Measurements from ENCODE around the gene AQP2. TPM values are rescaled to one million over a fixed set of nuclear protein-coding genes. Genes with fewer than 3 reads are reported as not detected.

The AQP2 gene
- polyA plus RNA-seq, 1 donor: 0.01 TPM

GRCh38 chr12:49955899-49956662 lies 5.5 kb downstream of the AQP2 start:
- WGBS (ENCODE audit: insufficient coverage, low lambda C conversion rate): no CpG with 5 or more reads among the region's 13 CpGs
- peaks cover 75% of the 10 kb centered on the region for H3K27me3 ChIP-seq (ENCODE audit: control insufficient read depth, insufficient read depth, low read length)
- no peaks in the 10 kb centered on the region for H3K4me1 ChIP-seq (ENCODE audit: control insufficient read depth, insufficient read depth, low read length)
- no peak for DNase-seq
- H3K36me3 ChIP-seq (ENCODE audit: control insufficient read depth, insufficient read depth, low read length): no peaks in the 10 kb centered on the region
- H3K4me3 ChIP-seq (ENCODE audit: low read length): no peak overlapping the region
- H3K9me3 ChIP-seq (ENCODE audit: control insufficient read depth, low read depth, low read length): peaks cover 5% of the 10 kb centered on the region
- H3K27ac ChIP-seq (ENCODE audit: low read length): no peak overlapping the region

DNA sequence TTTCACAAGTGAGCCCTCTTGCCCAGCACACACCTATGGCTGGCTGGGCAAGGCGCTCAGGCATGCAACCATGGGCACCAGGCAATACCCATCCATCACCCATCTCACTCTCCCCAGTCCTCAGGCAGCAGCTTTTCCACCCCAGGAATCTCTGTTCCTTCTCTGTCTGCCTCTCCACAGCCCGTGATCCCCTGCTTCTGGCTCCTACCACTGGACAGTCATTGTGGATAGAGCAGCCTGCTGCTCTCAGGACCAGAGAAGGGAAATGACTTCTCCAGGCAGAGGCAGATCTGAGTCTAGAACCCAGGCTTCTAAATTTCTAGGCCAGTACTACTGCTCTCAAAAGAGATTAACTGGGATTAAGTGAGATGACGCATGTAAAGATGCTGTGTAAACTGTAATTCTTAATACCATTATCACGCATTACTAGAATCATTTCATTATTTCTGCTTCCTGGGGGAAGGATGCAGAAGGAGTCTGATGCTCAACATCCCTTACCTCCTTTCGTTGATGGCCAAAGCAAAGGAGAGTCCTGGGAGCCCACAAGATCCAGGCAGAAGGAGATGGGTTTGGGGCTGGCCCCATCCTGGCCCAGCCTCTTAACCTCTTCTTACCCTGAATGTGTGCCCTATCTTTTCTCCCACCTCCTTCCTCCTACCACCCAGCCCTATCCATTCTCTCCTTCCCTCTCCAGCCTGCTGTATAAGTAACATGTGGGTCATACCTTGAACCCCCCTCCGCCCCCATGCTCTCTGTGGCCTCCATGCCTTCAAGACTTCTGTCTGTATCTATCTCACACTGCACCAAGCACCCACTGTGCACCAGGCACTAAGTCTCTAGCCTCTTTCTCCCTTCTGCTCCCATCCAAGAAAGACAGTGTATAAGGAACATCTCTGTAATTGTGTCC lies 6.4 kb downstream of the AQP2 start:
- peaks cover 80% of the 10 kb centered on the region for H3K27me3 ChIP-seq (ENCODE audit: control insufficient read depth, insufficient read depth, low read length)
- H3K4me1 ChIP-seq (ENCODE audit: control insufficient read depth, insufficient read depth, low read length): no peaks in the 10 kb centered on the region
- DNase-seq: no peak
- H3K9me3 ChIP-seq (ENCODE audit: control insufficient read depth, low read depth, low read length): peaks cover 5% of the 10 kb centered on the region
- no peak overlapping the region for H3K27ac ChIP-seq (ENCODE audit: low read length)
- no peaks in the 10 kb centered on the region for H3K36me3 ChIP-seq (ENCODE audit: control insufficient read depth, insufficient read depth, low read length)
- WGBS (ENCODE audit: insufficient coverage, low lambda C conversion rate): 100% methylated on average over 1 of the region's 6 CpGs
- H3K4me3 ChIP-seq (ENCODE audit: low read length): no peak overlapping the region

- Histone ChIP-seq H3K4me1 (ENCODE audit: control insufficient read depth, insufficient read depth, low read length) (no peaks in the 10 kb centered on the region), H3K9me3 (ENCODE audit: control insufficient read depth, low read depth, low read length) (peaks cover 5% of the 10 kb centered on the region), H3K4me3 (ENCODE audit: low read length) (no peak overlapping the region), H3K27ac (ENCODE audit: low read length) (no peak overlapping the region), H3K27me3 (ENCODE audit: control insufficient read depth, insufficient read depth, low read length) (peaks cover 86% of the 10 kb centered on the region), H3K36me3 (ENCODE audit: control insufficient read depth, insufficient read depth, low read length) (no peaks in the 10 kb centered on the region)
- no peak for DNase-seq
Observed at GRCh38 chr12:49957570-49957967, 7.0 kb downstream of the AQP2 start.

DNA sequence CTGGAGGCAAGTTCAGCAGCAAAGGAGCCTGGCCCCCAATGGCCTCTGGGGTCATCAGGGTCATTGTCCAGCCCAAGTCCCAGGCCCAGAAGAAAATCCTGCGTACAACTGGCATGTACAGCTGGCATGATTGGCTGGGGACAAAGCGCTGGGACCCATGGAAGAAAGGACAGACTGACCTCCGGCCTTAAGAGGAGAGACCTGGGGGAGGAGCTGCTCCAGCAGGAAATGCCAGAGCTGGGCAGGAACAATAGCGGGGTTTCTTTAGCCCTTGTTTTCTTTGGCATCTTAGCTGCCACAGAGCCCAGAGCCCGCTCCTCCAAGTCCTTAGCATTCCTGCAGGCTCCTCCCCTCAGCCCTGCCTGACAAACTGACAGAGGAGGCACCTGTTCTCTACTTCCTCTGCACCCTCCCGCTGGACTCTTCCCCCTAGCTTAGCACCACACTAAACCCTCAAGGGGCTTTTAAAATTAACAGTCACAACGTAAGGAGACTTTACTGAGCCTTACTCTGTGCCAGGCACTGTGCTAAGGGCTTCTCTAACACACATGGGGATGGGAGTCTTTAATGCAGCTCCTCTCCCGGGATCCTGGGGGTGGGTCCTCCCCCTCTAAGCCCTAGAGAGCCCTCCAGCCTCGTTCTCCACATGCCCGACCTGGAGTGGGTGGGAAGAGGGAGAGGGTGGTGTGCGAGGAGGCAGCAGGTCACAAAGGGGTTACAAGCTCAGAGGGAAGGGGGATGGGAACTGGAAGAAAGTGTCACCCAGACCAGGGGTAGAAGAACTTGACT lies 9.3 kb downstream of the AQP2 start:
- H3K27me3 ChIP-seq (ENCODE audit: control insufficient read depth, insufficient read depth, low read length): peaks cover 95% of the 10 kb centered on the region
- H3K4me1 ChIP-seq (ENCODE audit: control insufficient read depth, insufficient read depth, low read length): no peaks in the 10 kb centered on the region
- no CpG with 5 or more reads among the region's 11 CpGs for WGBS (ENCODE audit: insufficient coverage, low lambda C conversion rate)
- peaks cover 5% of the 10 kb centered on the region for H3K9me3 ChIP-seq (ENCODE audit: control insufficient read depth, low read depth, low read length)
- H3K36me3 ChIP-seq (ENCODE audit: control insufficient read depth, insufficient read depth, low read length): no peaks in the 10 kb centered on the region
- DNase-seq: no peak
- H3K4me3 ChIP-seq (ENCODE audit: low read length): no peak overlapping the region
- no peak overlapping the region for H3K27ac ChIP-seq (ENCODE audit: low read length)

- WGBS (ENCODE audit: insufficient coverage, low lambda C conversion rate): 65% methylated on average over 3 of the region's 13 CpGs
- no peak overlapping the region for H3K4me3 ChIP-seq (ENCODE audit: low read length)
- no peaks in the 10 kb centered on the region for H3K4me1 ChIP-seq (ENCODE audit: control insufficient read depth, insufficient read depth, low read length)
- H3K27ac ChIP-seq (ENCODE audit: low read length): no peak overlapping the region
- H3K9me3 ChIP-seq (ENCODE audit: control insufficient read depth, low read depth, low read length): peaks cover under 1% of the 10 kb centered on the region
- no peak for DNase-seq
- H3K27me3 ChIP-seq (ENCODE audit: control insufficient read depth, insufficient read depth, low read length): peaks cover 95% of the 10 kb centered on the region
- H3K36me3 ChIP-seq (ENCODE audit: control insufficient read depth, insufficient read depth, low read length): no peaks in the 10 kb centered on the region
Observed at GRCh38 chr12:49960474-49961110, 10.1 kb downstream of the AQP2 start.

GRCh38 chr12:49961111-49961922 lies 10.8 kb downstream of the AQP2 start, which contains the start of gene AQP5:
AQP5 (plus strand) TSS chr12:49961872; CDS start chr12:49962018, 146 bp downstream.
- H3K4me1 ChIP-seq (ENCODE audit: control insufficient read depth, insufficient read depth, low read length): no peaks in the 10 kb centered on the region
- H3K27ac ChIP-seq (ENCODE audit: low read length): no peak within 1 kb of the TSS
- no peaks in the 10 kb centered on the region for H3K9me3 ChIP-seq (ENCODE audit: control insufficient read depth, low read depth, low read length)
- H3K36me3 ChIP-seq (ENCODE audit: control insufficient read depth, insufficient read depth, low read length): no peaks in the 10 kb centered on the region
- no peak for DNase-seq
- WGBS (ENCODE audit: insufficient coverage, low lambda C conversion rate): no CpG with 5 or more reads among the region's 111 CpGs
- H3K4me3 ChIP-seq (ENCODE audit: low read length): no peak within 1 kb of the TSS
- peaks cover 95% of the 10 kb centered on the region for H3K27me3 ChIP-seq (ENCODE audit: control insufficient read depth, insufficient read depth, low read length)

- Histone ChIP-seq H3K36me3 (ENCODE audit: control insufficient read depth, insufficient read depth, low read length) (no peaks in the 10 kb centered on the region), H3K4me1 (ENCODE audit: control insufficient read depth, insufficient read depth, low read length) (peaks cover 2% of the 10 kb centered on the region), H3K27me3 (ENCODE audit: control insufficient read depth, insufficient read depth, low read length) (peaks cover 92% of the 10 kb centered on the region), H3K27ac (ENCODE audit: low read length) (no peak overlapping the region), H3K4me3 (ENCODE audit: low read length) (no peak overlapping the region), H3K9me3 (ENCODE audit: control insufficient read depth, low read depth, low read length) (no peaks in the 10 kb centered on the region)
- DNase-seq: no peak
- no CpG with 5 or more reads among the region's 37 CpGs for WGBS (ENCODE audit: insufficient coverage, low lambda C conversion rate)
Observed at GRCh38 chr12:49961993-49962764, 11.6 kb downstream of the AQP2 start.

GRCh38 chr12:49962861-49963765 lies 12.6 kb downstream of the AQP2 start:
- H3K9me3 ChIP-seq (ENCODE audit: control insufficient read depth, low read depth, low read length): no peaks in the 10 kb centered on the region
- peaks cover 7% of the 10 kb centered on the region for H3K4me1 ChIP-seq (ENCODE audit: control insufficient read depth, insufficient read depth, low read length)
- no peak overlapping the region for H3K27ac ChIP-seq (ENCODE audit: low read length)
- no peaks in the 10 kb centered on the region for H3K36me3 ChIP-seq (ENCODE audit: control insufficient read depth, insufficient read depth, low read length)
- H3K4me3 ChIP-seq (ENCODE audit: low read length): no peak overlapping the region
- no CpG with 5 or more reads among the region's 21 CpGs for WGBS (ENCODE audit: insufficient coverage, low lambda C conversion rate)
- DNase-seq: no peak
- H3K27me3 ChIP-seq (ENCODE audit: control insufficient read depth, insufficient read depth, low read length): peaks cover 87% of the 10 kb centered on the region
